Smooth muscle cell (in vitro differentiated cells): ENCODE results near the gene GATAD1. TPM values are rescaled to one million over a fixed set of nuclear protein-coding genes. Genes with fewer than 3 reads are reported as not detected.

Source experiments
- DNase-seq: peaks from one replicate; lab custom pipeline; 2025; ENCODE audit not compliant: unreplicated experiment; lab: John Stamatoyannopoulos, UW
- H2AFZ ChIP-seq: fragments of 200-600 bp; sonication (generic); 2 replicates; pipeline ENCODE4 v1.6.0; 2016; ENCODE audit warnings: antibody characterized with exemption, low read depth, mild to moderate bottlenecking
- H3F3A ChIP-seq: fragments of 200-600 bp; sonication (generic); 2 replicates; pipeline ENCODE4 v1.6.0; 2017; ENCODE audit warnings: antibody characterized with exemption, low read depth
- H3K27ac ChIP-seq: fragments of 200-600 bp; sonication (generic); 2 replicates; pipeline ENCODE4 v1.5.1; 2016; ENCODE audit warnings: low read depth, mild to moderate bottlenecking
- H3K27me3 ChIP-seq: fragments of 200-600 bp; sonication (generic); 2 replicates; pipeline ENCODE4 v1.6.1; 2016; ENCODE audit warnings: low read depth, mild to moderate bottlenecking
- H3K36me3 ChIP-seq: fragments of 200-600 bp; sonication (generic); 2 replicates; pipeline ENCODE4 v1.5.1; 2016; ENCODE audit warnings: low read depth
- H3K4me1 ChIP-seq: fragments of 200-600 bp; sonication (generic); 2 replicates; pipeline ENCODE4 v1.5.1; 2016; ENCODE audit warnings: low read depth
- H3K4me2 ChIP-seq: fragments of 200-600 bp; sonication (generic); 2 replicates; pipeline ENCODE4 v1.6.0; 2016; ENCODE audit warnings: mild to moderate bottlenecking
- H3K4me3 ChIP-seq: fragments of 200-600 bp; sonication (generic); 2 replicates; pipeline ENCODE4 v1.5.1; 2016; ENCODE audit warnings: mild to moderate bottlenecking
- H3K79me2 ChIP-seq: fragments of 200-600 bp; sonication (generic); 2 replicates; pipeline ENCODE4 v1.6.0; 2016; ENCODE audit warnings: low read depth, mild to moderate bottlenecking
- H3K9ac ChIP-seq: fragments of 200-600 bp; sonication (generic); 2 replicates; pipeline ENCODE4 v1.6.0; 2016; ENCODE audit warnings: low read depth
- H3K9me3 ChIP-seq: fragments of 200-600 bp; sonication (generic); replicated peaks from 2 replicates; pipeline ENCODE4 v1.5.1; 2016; ENCODE audit warnings: low read depth
- H4K20me1 ChIP-seq: fragments of 200-600 bp; sonication (generic); 2 replicates; pipeline ENCODE4 v1.6.0; 2016; ENCODE audit warnings: low read depth
- CTCF ChIP-seq: fragments of 200-600 bp; sonication (generic); IDR thresholded peaks from 2 replicates; pipeline ENCODE4 v1.5.1; 2017; ENCODE audit warnings: borderline replicate concordance, mild to moderate bottlenecking, antibody characterized with exemption; ENCODE audit not compliant: insufficient read depth, poor library complexity, severe bottlenecking
- WGBS: methylation state at CpG from one replicate; pipeline ENCODE4 v1.1.7; 2016; ENCODE audit warnings: low lambda C conversion rate; 5-methylcytosine and 5-hydroxymethylcytosine counted together
- polyA plus RNA-seq: library from polyadenylated mRNA; unstranded; fragments of >200 nt; fragmentation: Nextera tagmentation; extraction: Ambion mirVana; gene quantifications from 2 replicates; pipeline ENCODE4 v1.2.1, GENCODE V29; 2016
- total RNA-seq: library from RNA; depleted of rRNA; stranded (reverse); fragments of >200 nt; gene quantifications from 2 replicates; pipeline ENCODE4 v1.2.3, GENCODE V29; 2014

Gene GATAD1
- total and polyA plus RNA-seq, 2 experiments from 2014 or later, result 20.7 to 21.8 TPM

- Histone ChIP-seq H3K27me3 (no peaks in the 10 kb centered on the region), H4K20me1 (no peaks in the 10 kb centered on the region), H3K4me1 (no peaks in the 10 kb centered on the region), H3K27ac (no peak overlapping the region), H3K4me3 (no peak overlapping the region), H3K79me2 (no peaks in the 10 kb centered on the region), H2AFZ (no peak overlapping the region), H3K9me3 (no peaks in the 10 kb centered on the region), H3K36me3 (peaks cover 5% of the 10 kb centered on the region), H3F3A (no peaks in the 10 kb centered on the region), H3K9ac (no peak overlapping the region), H3K4me2 (no peak overlapping the region)
- no peak for DNase-seq
- WGBS, result 79% methylated on average over 2 of the region's 2 CpGs
- TF ChIP-seq CTCF, result no peak
Measured at GRCh38 chr7:92506363-92506762, 59.1 kb downstream of the GATAD1 start.

- WGBS, result 96% methylated on average over 5 of the region's 5 CpGs
- no peak for TF ChIP-seq CTCF
Measured at GRCh38 chr7:92508946-92509345, 61.7 kb downstream of the GATAD1 start.

More at GRCh38 chr7:92508946-92509345, 61.7 kb downstream of the GATAD1 start:
- H3K9ac ChIP-seq, result no peak overlapping the region
- no peaks in the 10 kb centered on the region for H3K9me3 ChIP-seq
- DNase-seq, result no peak
- H3F3A ChIP-seq, result no peaks in the 10 kb centered on the region
- H3K4me3 ChIP-seq, result no peak overlapping the region
- H3K79me2 ChIP-seq, result no peaks in the 10 kb centered on the region
- no peak overlapping the region for H2AFZ ChIP-seq
- no peaks in the 10 kb centered on the region for H3K27me3 ChIP-seq
- H3K36me3 ChIP-seq, result no peaks in the 10 kb centered on the region
- no peak overlapping the region for H3K4me2 ChIP-seq
- no peak overlapping the region for H3K27ac ChIP-seq
- no peaks in the 10 kb centered on the region for H4K20me1 ChIP-seq
- H3K4me1 ChIP-seq, result no peaks in the 10 kb centered on the region

Other genes starting within 250 kb of the GATAD1 start
- 34.4 and 64.0 TPM in 2 replicates for gene KRIT1, start 201.6 kb upstream of the GATAD1 start, total RNA-seq
- 14.9 and 22.0 TPM in 2 replicates for gene KRIT1, start 201.6 kb upstream of the GATAD1 start, polyA plus RNA-seq
- 57.4 and 62.4 TPM in 2 replicates for gene ANKIB1, start 201.5 kb upstream of the GATAD1 start, total RNA-seq
- 12.9 TPM in 2 replicates for gene ANKIB1, start 201.5 kb upstream of the GATAD1 start, polyA plus RNA-seq
- 0.36 and 0.49 TPM in 2 replicates for gene ERVW-1, start 30.5 kb downstream of the GATAD1 start, total RNA-seq
- 0.25 TPM in 1 of 2 replicates, not detected in the other for gene ERVW-1, start 30.5 kb downstream of the GATAD1 start, polyA plus RNA-seq
- gene PEX1, start 81.0 kb downstream of the GATAD1 start, total RNA-seq, result 10.8 and 11.7 TPM in 2 replicates
- gene PEX1, start 81.0 kb downstream of the GATAD1 start, polyA plus RNA-seq, result 4.4 and 6.0 TPM in 2 replicates
- gene RBM48, start 81.3 kb downstream of the GATAD1 start, total RNA-seq, result 9.1 and 12.4 TPM in 2 replicates
- 7.5 and 8.6 TPM in 2 replicates for gene RBM48, start 81.3 kb downstream of the GATAD1 start, polyA plus RNA-seq
- 24.2 and 36.0 TPM in 2 replicates for gene FAM133B, start 142.9 kb downstream of the GATAD1 start, total RNA-seq
- 17.2 and 25.1 TPM in 2 replicates for gene FAM133B, start 142.9 kb downstream of the GATAD1 start, polyA plus RNA-seq